GM21576 (cell line): ENCODE results near the gene ROMO1.
"Not testable (repeated sequence)": the region's sequence is repeated elsewhere in the genome, so short reads cannot be mapped to it uniquely, and the experiment has no call there.

Experiments
- ATAC-seq: cut with Tn5 transposase; IDR thresholded peaks from one replicate; pipeline ENCODE4 v1.9.1; 2021; ENCODE audit warnings: mild to moderate bottlenecking, moderate library complexity; ENCODE audit not compliant: unreplicated experiment

Gene ROMO1

DNA sequence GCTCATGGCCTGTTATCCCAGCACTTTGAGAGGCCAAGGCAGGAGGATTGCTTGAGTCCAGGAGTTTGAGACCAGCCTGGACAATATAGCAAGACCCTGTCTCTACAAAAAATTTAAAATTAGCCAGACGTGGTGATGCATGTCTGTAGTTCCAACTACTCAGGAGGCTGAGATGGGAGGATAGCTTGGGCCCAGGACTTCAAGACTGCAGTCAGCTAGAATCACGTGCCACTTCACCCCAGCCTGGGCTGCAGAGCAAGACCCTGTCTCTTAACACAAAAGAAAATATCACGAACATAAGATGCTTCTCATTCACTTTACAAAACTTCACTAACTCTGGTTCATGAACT, 45.3 kb downstream of the ROMO1 start:
- ATAC-seq: not testable (repeated sequence)
